WTC11 (cell line): ENCODE results near the gene VTI1A. TPM values are rescaled to one million over a fixed set of nuclear protein-coding genes. Genes with fewer than 3 reads are reported as not detected.

Source experiments
- ATAC-seq: fragments of 200-7000 bp; cut with Tn5 transposase; 2 replicates; pipeline ENCODE4 v1.10.0; 2021; ENCODE audit warnings: mild to moderate bottlenecking, moderate library complexity
- CTCF ChIA-PET: fragments of 300-600 bp; sonication (Branson Sonifier 250); formaldehyde crosslinking; loops from one replicate; lab custom pipeline; 2021; ENCODE audit warnings: antibody characterized with exemption; lab: Charles Lee
- POLR2A ChIA-PET: fragments of 350-600 bp; sonication (Branson Sonifier 250); formaldehyde crosslinking; loops from one replicate; lab custom pipeline; 2021; ENCODE audit warnings: antibody characterized with exemption; lab: Charles Lee
- DNase-seq: peaks from one replicate; pipeline ENCODE4 v3.0.0; 2021; ENCODE audit warnings: low spot score
- H3K27ac Mint-ChIP-seq: 2 replicates; pipeline ENCODE4 v1.8.0; 2021; ENCODE audit warnings: mixed read lengths
- H3K27me3 Mint-ChIP-seq: 2 replicates; pipeline ENCODE4 v1.8.0; 2021; ENCODE audit warnings: low read depth, mild to moderate bottlenecking, moderate library complexity, mixed read lengths
- H3K36me3 Mint-ChIP-seq: 2 replicates; pipeline ENCODE4 v1.8.0; 2021; ENCODE audit warnings: mixed read lengths
- H3K4me1 Mint-ChIP-seq: 2 replicates; pipeline ENCODE4 v1.8.0; 2022; ENCODE audit warnings: mixed read lengths
- H3K4me3 Mint-ChIP-seq: 2 replicates; pipeline ENCODE4 v1.8.0; 2021; ENCODE audit warnings: mild to moderate bottlenecking, moderate library complexity, mixed read lengths
- H3K9me3 Mint-ChIP-seq: 2 replicates; pipeline ENCODE4 v1.8.0; 2021; ENCODE audit warnings: mixed read lengths
- AFF4 ChIP-seq: sonication (generic); formaldehyde crosslinking; IDR thresholded peaks from 2 replicates; pipeline ENCODE4 v1.8.1; 2023; ENCODE audit warnings: mild to moderate bottlenecking, missing genetic modification reagents, borderline replicate concordance
- ARID4B ChIP-seq: sonication (generic); formaldehyde crosslinking; IDR thresholded peaks from 2 replicates; pipeline ENCODE4 v1.8.0; 2023; ENCODE audit warnings: missing genetic modification reagents, mild to moderate bottlenecking, borderline replicate concordance
- ATF1 ChIP-seq: sonication (generic); formaldehyde crosslinking; IDR thresholded peaks from 2 replicates; pipeline ENCODE4 v1.8.1; 2023; ENCODE audit warnings: mild to moderate bottlenecking, moderate library complexity, missing genetic modification reagents
- E2F5 ChIP-seq: sonication (generic); formaldehyde crosslinking; IDR thresholded peaks from 2 replicates; pipeline ENCODE4 v1.8.1; 2022; ENCODE audit warnings: mild to moderate bottlenecking, moderate library complexity, missing genetic modification reagents
- EMX1 ChIP-seq: fragments of 250-450 bp; sonication (Bioruptor Pico); IDR thresholded peaks from 2 replicates; pipeline ENCODE4 v1.8.0; 2021; ENCODE audit warnings: mild to moderate bottlenecking
- ERG ChIP-seq: fragments of 250-450 bp; sonication (Bioruptor Pico); IDR thresholded peaks from 2 replicates; pipeline ENCODE4 v1.8.0; 2021; ENCODE audit warnings: mild to moderate bottlenecking
- ESRRA ChIP-seq: sonication (generic); formaldehyde crosslinking; IDR thresholded peaks from 2 replicates; pipeline ENCODE4 v1.8.1; 2022; ENCODE audit warnings: mild to moderate bottlenecking, missing genetic modification reagents, borderline replicate concordance
- FOXK1 ChIP-seq: sonication (generic); formaldehyde crosslinking; IDR thresholded peaks from 2 replicates; pipeline ENCODE4 v1.8.0; 2022; ENCODE audit warnings: mild to moderate bottlenecking, moderate library complexity, missing genetic modification reagents
- GRHL2 ChIP-seq: fragments of 250-450 bp; sonication (Bioruptor Pico); IDR thresholded peaks from 2 replicates; pipeline ENCODE4 v1.8.0; 2022; ENCODE audit warnings: mild to moderate bottlenecking, moderate library complexity; ENCODE audit not compliant: insufficient replicate concordance, severe bottlenecking
- IRF2 ChIP-seq: sonication (generic); formaldehyde crosslinking; IDR thresholded peaks from 2 replicates; pipeline ENCODE4 v1.8.0; 2022; ENCODE audit warnings: low read depth, missing genetic modification reagents, borderline replicate concordance
- JUN ChIP-seq: sonication (generic); formaldehyde crosslinking; IDR thresholded peaks from 2 replicates; pipeline ENCODE4 v1.8.0; 2023; ENCODE audit warnings: mild to moderate bottlenecking, missing genetic modification reagents
- MAX ChIP-seq: sonication (generic); formaldehyde crosslinking; IDR thresholded peaks from 2 replicates; pipeline ENCODE4 v1.8.0; 2022; ENCODE audit warnings: mild to moderate bottlenecking, missing genetic modification reagents
- MLX ChIP-seq: sonication (generic); formaldehyde crosslinking; IDR thresholded peaks from 2 replicates; pipeline ENCODE4 v1.8.1; 2023; ENCODE audit warnings: mild to moderate bottlenecking, missing genetic modification reagents, moderate library complexity
- NR3C1 ChIP-seq: sonication (generic); formaldehyde crosslinking; conservative IDR thresholded peaks from 2 replicates; pipeline ENCODE4 v1.8.1; 2023; ENCODE audit warnings: low read depth, mild to moderate bottlenecking, missing genetic modification reagents
- OVOL2 ChIP-seq: fragments of 250-450 bp; sonication (Bioruptor Pico); IDR thresholded peaks from 2 replicates; pipeline ENCODE4 v1.9.0; 2021; ENCODE audit warnings: mild to moderate bottlenecking, borderline replicate concordance
- TP53 ChIP-seq: sonication (generic); formaldehyde crosslinking; IDR thresholded peaks from 2 replicates; pipeline ENCODE4 v1.8.1; 2023; ENCODE audit warnings: mild to moderate bottlenecking, missing genetic modification reagents
- USF1 ChIP-seq: sonication (generic); formaldehyde crosslinking; IDR thresholded peaks from 2 replicates; pipeline ENCODE4 v1.8.0; 2022; ENCODE audit warnings: mild to moderate bottlenecking, missing genetic modification reagents
- ZBTB21 ChIP-seq: sonication (generic); formaldehyde crosslinking; IDR thresholded peaks from 2 replicates; pipeline ENCODE4 v1.8.1; 2023; ENCODE audit warnings: mild to moderate bottlenecking, missing genetic modification reagents, borderline replicate concordance
- ZNF138 ChIP-seq: sonication (generic); formaldehyde crosslinking; conservative IDR thresholded peaks from 2 replicates; pipeline ENCODE4 v1.8.1; 2022; ENCODE audit warnings: mild to moderate bottlenecking, moderate library complexity, missing genetic modification reagents
- ZNF232 ChIP-seq: sonication (generic); formaldehyde crosslinking; IDR thresholded peaks from 2 replicates; pipeline ENCODE4 v1.8.0; 2022; ENCODE audit warnings: mild to moderate bottlenecking, missing genetic modification reagents
- ZNF317 ChIP-seq: sonication (generic); formaldehyde crosslinking; IDR thresholded peaks from 2 replicates; pipeline ENCODE4 v1.8.1; 2023; ENCODE audit warnings: low read depth, mild to moderate bottlenecking, moderate library complexity, missing genetic modification reagents, borderline replicate concordance
- ZNF416 ChIP-seq: fragments of 250-450 bp; sonication (Bioruptor Pico); IDR thresholded peaks from 2 replicates; pipeline ENCODE4 v1.9.0; 2021; ENCODE audit warnings: mild to moderate bottlenecking, inconsistent platforms
- ZSCAN18 ChIP-seq: fragments of 250-450 bp; sonication (Bioruptor Pico); IDR thresholded peaks from 2 replicates; pipeline ENCODE4 v2.1.2; 2022; ENCODE audit warnings: mild to moderate bottlenecking, moderate library complexity
- total RNA-seq: library from RNA; stranded (reverse); gene quantifications from 3 replicates; pipeline ENCODE4 v1.2.3, GENCODE V29; 2021

VTI1A gene
- total RNA-seq, 1 experiment from 2014 or later = 20.1 TPM

- H3K27ac Mint-ChIP-seq = no peak overlapping the region
These were observed 206.8 kb downstream of the VTI1A start for GRCh38 chr10:112653851-112654250.

GRCh38 chr10:112654794-112655193 lies 207.8 kb downstream of the VTI1A start:
- Mint-ChIP-seq H3K27ac (no peak overlapping the region), H3K9me3 (0 out of 2 replicates have a peak, but pooled peaks cover 4% of the 10 kb centered on the region), H3K27me3 (no peaks in the 10 kb centered on the region), H3K4me1 (peaks cover 35% of the 10 kb centered on the region), H3K36me3 (no peaks in the 10 kb centered on the region), H3K4me3 (no peak overlapping the region)
- DNase-seq = no peak
- ATAC-seq = no peak
- POLR2A ChIA-PET = no interaction called here
- CTCF ChIA-PET = no interaction called here
- TF ChIP-seq IRF2 (CRISPR knock-in tag) (no peak), ARID4B (no peak), E2F5 (CRISPR knock-in tag) (no peak), ZSCAN18 (CRISPR knock-in tag) (no peak), ATF1 (CRISPR knock-in tag) (no peak), ERG (CRISPR knock-in tag) (no peak), TP53 (no peak), FOXK1 (no peak), AFF4 (CRISPR knock-in tag) (no peak), OVOL2 (no peak), EMX1 (no peak), ZNF138 (CRISPR knock-in tag) (no peak), NR3C1 (CRISPR knock-in tag) (no peak), ESRRA (CRISPR knock-in tag) (no peak), JUN (CRISPR knock-in tag) (no peak), GRHL2 (no peak)

More at GRCh38 chr10:112653851-112654250, 206.8 kb downstream of the VTI1A start:
- ChIA-PET CTCF (no interaction called here), POLR2A (no interaction called here)
- 0 out of 2 replicates have a peak, but pooled peaks cover 4% of the 10 kb centered on the region for H3K9me3 Mint-ChIP-seq
- no peak overlapping the region for H3K4me3 Mint-ChIP-seq
- H3K27me3 Mint-ChIP-seq = no peaks in the 10 kb centered on the region
- no peak for TF ChIP-seq ZNF317 (CRISPR knock-in tag)
- no peak for TF ChIP-seq ZNF416 (CRISPR knock-in tag)
- TF ChIP-seq MLX (CRISPR knock-in tag) = no peak
- no peak for TF ChIP-seq ZNF232
- no peak for TF ChIP-seq MAX (CRISPR knock-in tag)
- no peak for TF ChIP-seq USF1 (CRISPR knock-in tag)
- no peak for TF ChIP-seq ZBTB21 (CRISPR knock-in tag)
- TF ChIP-seq EMX1 = no peak
- TF ChIP-seq, all 79 proteins: peak for 0
- Mint-ChIP-seq H3K36me3 (no peaks in the 10 kb centered on the region), H3K4me1 (peaks cover 38% of the 10 kb centered on the region)
- ATAC-seq (no peak), DNase-seq (no peak)
